ENCODE results near the gene OR2AK2. TPM values are rescaled to one million over a fixed set of nuclear protein-coding genes. Genes with fewer than 3 reads are reported as not detected.

Gene OR2AK2
- total and polyA plus RNA-seq, 2 of the 8 experiments (the other 6 are each of a cell fraction or from before 2014, with no cell fraction given) = not detected

DNA sequence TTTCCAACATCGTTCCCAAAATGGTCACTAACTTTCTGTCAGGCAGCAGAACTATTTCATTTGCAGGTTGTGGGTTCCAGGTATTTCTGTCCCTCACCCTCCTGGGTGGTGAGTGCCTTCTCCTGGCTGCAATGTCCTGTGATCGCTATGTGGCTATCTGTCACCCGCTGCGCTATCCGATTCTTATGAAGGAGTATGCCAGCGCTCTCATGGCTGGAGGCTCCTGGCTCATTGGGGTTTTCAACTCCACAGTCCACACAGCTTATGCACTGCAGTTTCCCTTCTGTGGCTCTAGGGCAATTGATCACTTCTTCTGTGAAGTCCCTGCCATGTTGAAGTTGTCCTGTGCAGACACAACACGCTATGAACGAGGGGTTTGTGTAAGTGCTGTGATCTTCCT is 31.0 kb upstream of the OR2AK2 start (continued):
- TF ChIP-seq, protein P1, sequence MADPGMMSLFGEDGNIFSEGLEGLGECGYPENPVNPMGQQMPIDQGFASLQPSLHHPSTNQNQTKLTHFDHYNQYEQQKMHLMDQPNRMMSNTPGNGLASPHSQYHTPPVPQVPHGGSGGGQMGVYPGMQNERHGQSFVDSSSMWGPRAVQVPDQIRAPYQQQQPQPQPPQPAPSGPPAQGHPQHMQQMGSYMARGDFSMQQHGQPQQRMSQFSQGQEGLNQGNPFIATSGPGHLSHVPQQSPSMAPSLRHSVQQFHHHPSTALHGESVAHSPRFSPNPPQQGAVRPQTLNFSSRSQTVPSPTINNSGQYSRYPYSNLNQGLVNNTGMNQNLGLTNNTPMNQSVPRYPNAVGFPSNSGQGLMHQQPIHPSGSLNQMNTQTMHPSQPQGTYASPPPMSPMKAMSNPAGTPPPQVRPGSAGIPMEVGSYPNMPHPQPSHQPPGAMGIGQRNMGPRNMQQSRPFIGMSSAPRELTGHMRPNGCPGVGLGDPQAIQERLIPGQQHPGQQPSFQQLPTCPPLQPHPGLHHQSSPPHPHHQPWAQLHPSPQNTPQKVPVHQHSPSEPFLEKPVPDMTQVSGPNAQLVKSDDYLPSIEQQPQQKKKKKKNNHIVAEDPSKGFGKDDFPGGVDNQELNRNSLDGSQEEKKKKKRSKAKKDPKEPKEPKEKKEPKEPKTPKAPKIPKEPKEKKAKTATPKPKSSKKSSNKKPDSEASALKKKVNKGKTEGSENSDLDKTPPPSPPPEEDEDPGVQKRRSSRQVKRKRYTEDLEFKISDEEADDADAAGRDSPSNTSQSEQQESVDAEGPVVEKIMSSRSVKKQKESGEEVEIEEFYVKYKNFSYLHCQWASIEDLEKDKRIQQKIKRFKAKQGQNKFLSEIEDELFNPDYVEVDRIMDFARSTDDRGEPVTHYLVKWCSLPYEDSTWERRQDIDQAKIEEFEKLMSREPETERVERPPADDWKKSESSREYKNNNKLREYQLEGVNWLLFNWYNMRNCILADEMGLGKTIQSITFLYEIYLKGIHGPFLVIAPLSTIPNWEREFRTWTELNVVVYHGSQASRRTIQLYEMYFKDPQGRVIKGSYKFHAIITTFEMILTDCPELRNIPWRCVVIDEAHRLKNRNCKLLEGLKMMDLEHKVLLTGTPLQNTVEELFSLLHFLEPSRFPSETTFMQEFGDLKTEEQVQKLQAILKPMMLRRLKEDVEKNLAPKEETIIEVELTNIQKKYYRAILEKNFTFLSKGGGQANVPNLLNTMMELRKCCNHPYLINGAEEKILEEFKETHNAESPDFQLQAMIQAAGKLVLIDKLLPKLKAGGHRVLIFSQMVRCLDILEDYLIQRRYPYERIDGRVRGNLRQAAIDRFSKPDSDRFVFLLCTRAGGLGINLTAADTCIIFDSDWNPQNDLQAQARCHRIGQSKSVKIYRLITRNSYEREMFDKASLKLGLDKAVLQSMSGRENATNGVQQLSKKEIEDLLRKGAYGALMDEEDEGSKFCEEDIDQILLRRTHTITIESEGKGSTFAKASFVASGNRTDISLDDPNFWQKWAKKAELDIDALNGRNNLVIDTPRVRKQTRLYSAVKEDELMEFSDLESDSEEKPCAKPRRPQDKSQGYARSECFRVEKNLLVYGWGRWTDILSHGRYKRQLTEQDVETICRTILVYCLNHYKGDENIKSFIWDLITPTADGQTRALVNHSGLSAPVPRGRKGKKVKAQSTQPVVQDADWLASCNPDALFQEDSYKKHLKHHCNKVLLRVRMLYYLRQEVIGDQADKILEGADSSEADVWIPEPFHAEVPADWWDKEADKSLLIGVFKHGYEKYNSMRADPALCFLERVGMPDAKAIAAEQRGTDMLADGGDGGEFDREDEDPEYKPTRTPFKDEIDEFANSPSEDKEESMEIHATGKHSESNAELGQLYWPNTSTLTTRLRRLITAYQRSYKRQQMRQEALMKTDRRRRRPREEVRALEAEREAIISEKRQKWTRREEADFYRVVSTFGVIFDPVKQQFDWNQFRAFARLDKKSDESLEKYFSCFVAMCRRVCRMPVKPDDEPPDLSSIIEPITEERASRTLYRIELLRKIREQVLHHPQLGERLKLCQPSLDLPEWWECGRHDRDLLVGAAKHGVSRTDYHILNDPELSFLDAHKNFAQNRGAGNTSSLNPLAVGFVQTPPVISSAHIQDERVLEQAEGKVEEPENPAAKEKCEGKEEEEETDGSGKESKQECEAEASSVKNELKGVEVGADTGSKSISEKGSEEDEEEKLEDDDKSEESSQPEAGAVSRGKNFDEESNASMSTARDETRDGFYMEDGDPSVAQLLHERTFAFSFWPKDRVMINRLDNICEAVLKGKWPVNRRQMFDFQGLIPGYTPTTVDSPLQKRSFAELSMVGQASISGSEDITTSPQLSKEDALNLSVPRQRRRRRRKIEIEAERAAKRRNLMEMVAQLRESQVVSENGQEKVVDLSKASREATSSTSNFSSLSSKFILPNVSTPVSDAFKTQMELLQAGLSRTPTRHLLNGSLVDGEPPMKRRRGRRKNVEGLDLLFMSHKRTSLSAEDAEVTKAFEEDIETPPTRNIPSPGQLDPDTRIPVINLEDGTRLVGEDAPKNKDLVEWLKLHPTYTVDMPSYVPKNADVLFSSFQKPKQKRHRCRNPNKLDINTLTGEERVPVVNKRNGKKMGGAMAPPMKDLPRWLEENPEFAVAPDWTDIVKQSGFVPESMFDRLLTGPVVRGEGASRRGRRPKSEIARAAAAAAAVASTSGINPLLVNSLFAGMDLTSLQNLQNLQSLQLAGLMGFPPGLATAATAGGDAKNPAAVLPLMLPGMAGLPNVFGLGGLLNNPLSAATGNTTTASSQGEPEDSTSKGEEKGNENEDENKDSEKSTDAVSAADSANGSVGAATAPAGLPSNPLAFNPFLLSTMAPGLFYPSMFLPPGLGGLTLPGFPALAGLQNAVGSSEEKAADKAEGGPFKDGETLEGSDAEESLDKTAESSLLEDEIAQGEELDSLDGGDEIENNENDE (IDR thresholded peaks at IDR 0.05; ENCODE audit: insufficient replicate concordance, low read length) = no peak
- TF ChIP-seq NANOG (IDR thresholded peaks at IDR 0.05; ENCODE audit: insufficient read depth, low read depth, low read length, poor library complexity, severe bottlenecking) (no peak), SP1 (IDR thresholded peaks at IDR 0.05; ENCODE audit: low read depth, low read length) (no peak), PHF8 (conservative IDR thresholded peaks at IDR 0.05; ENCODE audit: low read depth, low read length) (no peak), SIX5 (IDR thresholded peaks at IDR 0.05; ENCODE audit: low read depth, low read length) (no peak), EP300 (IDR thresholded peaks at IDR 0.05; ENCODE audit: borderline replicate concordance in 1 of 2, low read depth in 2 of 2, low read length in 2 of 2) (no peak), EGR1 (IDR thresholded peaks at IDR 0.05; ENCODE audit: borderline replicate concordance, low read depth, low read length) (no peak), SP4 (IDR thresholded peaks at IDR 0.05; ENCODE audit: low read length) (no peak), KDM5A (IDR thresholded peaks at IDR 0.05; ENCODE audit: low read length) (no peak)
- TF ChIP-seq, protein P2, sequence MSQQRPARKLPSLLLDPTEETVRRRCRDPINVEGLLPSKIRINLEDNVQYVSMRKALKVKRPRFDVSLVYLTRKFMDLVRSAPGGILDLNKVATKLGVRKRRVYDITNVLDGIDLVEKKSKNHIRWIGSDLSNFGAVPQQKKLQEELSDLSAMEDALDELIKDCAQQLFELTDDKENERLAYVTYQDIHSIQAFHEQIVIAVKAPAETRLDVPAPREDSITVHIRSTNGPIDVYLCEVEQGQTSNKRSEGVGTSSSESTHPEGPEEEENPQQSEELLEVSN (IDR thresholded peaks at IDR 0.05) = no peak
